ENCODE results near the gene CTH.

GRCh38 chr1:70462611-70463010 lies 51.5 kb downstream of the CTH start:
- TF ChIP-seq CTCF (IDR thresholded peaks at IDR 0.05): no peak
- no peak for TF ChIP-seq ZFX (IDR thresholded peaks at IDR 0.05; ENCODE audit: borderline replicate concordance)
